GM21786 (cell line): ENCODE data around the gene SF3B3.
"Not testable (repeated sequence)": the region's sequence is repeated elsewhere in the genome, so short reads cannot be mapped to it uniquely, and the experiment has no call there.

Source experiments
- ATAC-seq: cut with Tn5 transposase; IDR thresholded peaks from one replicate; pipeline ENCODE4 v1.9.1; 2021; ENCODE audit not compliant: unreplicated experiment

The SF3B3 gene

GRCh38 chr16:70612931-70613330 is 89.3 kb downstream of the SF3B3 start:
- ATAC-seq: no peak

GRCh38 chr16:70614208-70614951 is 90.8 kb downstream of the SF3B3 start:
- ATAC-seq: no peak

- no peak for ATAC-seq
These were observed 92.3 kb downstream of the SF3B3 start for GRCh38 chr16:70615945-70616344.

- not testable (repeated sequence) for ATAC-seq
These were observed 98.2 kb downstream of the SF3B3 start for GRCh38 chr16:70621864-70622263.
